Thyroid gland (tissue), 4 donors: Measurements from ENCODE around the gene DCLK2. TPM values are rescaled to one million over a fixed set of nuclear protein-coding genes. Genes with fewer than 3 reads are reported as not detected.

Source experiments
- DNase-seq, 2 donors: peaks; one replicate each; pipeline ENCODE4 v3.0.0-alpha.2; 2019
- H3K27ac ChIP-seq, 3 donors: fragments of 200-600 bp; sonication (generic); 1 replicate in 2 of 3; 2 replicates in 1 of 3; pipeline ENCODE4 v1.5.1; 2016 to 2019; ENCODE audit warnings: mild to moderate bottlenecking in 1 of 3, moderate library complexity in 1 of 3
- H3K27me3 ChIP-seq: fragments of 200-600 bp; sonication (generic); one replicate; pipeline ENCODE4 v1.5.1; 2019
- H3K36me3 ChIP-seq, 2 donors: fragments of 200-600 bp; sonication (generic); one replicate each; pipeline ENCODE4 v1.5.1; 2016 to 2019
- H3K4me1 ChIP-seq, 2 donors: fragments of 200-600 bp; sonication (generic); one replicate each; pipeline ENCODE4 v1.5.1; 2017 to 2019
- H3K4me3 ChIP-seq, 3 donors: fragments of 200-600 bp; sonication (generic); replicated peaks in 1 of 3; 1 replicate in 2 of 3; 2 replicates in 1 of 3; pipeline ENCODE4 v1.5.1; 2016; ENCODE audit warnings: mild to moderate bottlenecking in 1 of 3
- H3K9me3 ChIP-seq: fragments of 200-600 bp; sonication (generic); one replicate; pipeline ENCODE4 v1.5.1; 2017
- POLR2A ChIP-seq, 2 donors: fragments of 450-650 bp; IDR thresholded peaks; one replicate each; pipeline ENCODE4 v1.6.1; 2017; ENCODE audit warnings: antibody characterized with exemption in 2 of 2, mild to moderate bottlenecking in 2 of 2, moderate library complexity in 1 of 2
- WGBS, 2 donors: methylation state at CpG; one replicate each; pipeline ENCODE4 v1.1.5; 2017; 5-methylcytosine and 5-hydroxymethylcytosine counted together
- intact Hi-C: fragments of 100-400 bp; cut with DNase I; formaldehyde crosslinking; loops from one replicate; pipeline ENCODE4 v1.15.1; 2023
- total RNA-seq, 4 donors: library from RNA; depleted of rRNA; stranded (reverse); fragments of >200 nt; gene quantifications; one replicate each; pipeline ENCODE4 v1.2.3, GENCODE V29; 2016
- TF ChIP-seq, protein P1 (sequence below), 6 experiments: fragments of 200-600 bp in 3 of 6; fragments of 450-650 bp in 3 of 6; sonication (generic) in 3 of 6; IDR thresholded peaks; one replicate each; pipeline ENCODE4 v1.5.1; 2016 to 2019; ENCODE audit warnings: antibody characterized with exemption in 6 of 6, mild to moderate bottlenecking in 2 of 6, inconsistent platforms in 1 of 6, moderate library complexity in 1 of 6

Gene DCLK2
- total RNA-seq, 4 donors from 2014 or later: 6.6 to 19.7 (median 12.3) TPM

DNA sequence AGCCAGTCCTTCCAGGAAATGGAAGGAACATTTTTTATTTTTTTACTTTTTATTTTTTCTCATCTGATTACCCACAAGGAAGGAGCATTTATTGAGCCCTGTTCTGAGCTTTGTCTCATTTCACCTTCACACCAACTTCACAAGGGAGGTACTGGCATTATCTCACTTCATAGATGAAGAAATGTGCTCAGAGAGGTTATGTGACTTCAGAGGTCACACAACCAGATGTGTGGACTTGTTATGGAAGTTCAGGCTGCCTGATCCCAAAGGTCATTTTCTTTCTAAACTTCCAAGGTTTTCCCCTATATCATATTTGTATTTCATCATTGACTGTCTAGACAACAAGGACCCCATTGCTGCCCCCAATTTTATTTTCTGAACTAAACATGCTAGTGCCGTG, 160.3 kb downstream of the DCLK2 start:
- Histone ChIP-seq H3K36me3 (no peaks in the 10 kb centered on the region), H3K27ac (no peak overlapping the region), H3K9me3 (no peaks in the 10 kb centered on the region), H3K27me3 (no peaks in the 10 kb centered on the region), H3K4me3 (no peak overlapping the region), H3K4me1 (no peaks in the 10 kb centered on the region)
- no peak for DNase-seq
- intact Hi-C loops: loop anchor here (10.0 kb wide), 1 partner anchor 164 kb away; the partner anchor contains the start of gene DCLK2
- no peak for TF ChIP-seq POLR2A (IDR thresholded peaks at IDR 0.05)
- TF ChIP-seq, protein P1, sequence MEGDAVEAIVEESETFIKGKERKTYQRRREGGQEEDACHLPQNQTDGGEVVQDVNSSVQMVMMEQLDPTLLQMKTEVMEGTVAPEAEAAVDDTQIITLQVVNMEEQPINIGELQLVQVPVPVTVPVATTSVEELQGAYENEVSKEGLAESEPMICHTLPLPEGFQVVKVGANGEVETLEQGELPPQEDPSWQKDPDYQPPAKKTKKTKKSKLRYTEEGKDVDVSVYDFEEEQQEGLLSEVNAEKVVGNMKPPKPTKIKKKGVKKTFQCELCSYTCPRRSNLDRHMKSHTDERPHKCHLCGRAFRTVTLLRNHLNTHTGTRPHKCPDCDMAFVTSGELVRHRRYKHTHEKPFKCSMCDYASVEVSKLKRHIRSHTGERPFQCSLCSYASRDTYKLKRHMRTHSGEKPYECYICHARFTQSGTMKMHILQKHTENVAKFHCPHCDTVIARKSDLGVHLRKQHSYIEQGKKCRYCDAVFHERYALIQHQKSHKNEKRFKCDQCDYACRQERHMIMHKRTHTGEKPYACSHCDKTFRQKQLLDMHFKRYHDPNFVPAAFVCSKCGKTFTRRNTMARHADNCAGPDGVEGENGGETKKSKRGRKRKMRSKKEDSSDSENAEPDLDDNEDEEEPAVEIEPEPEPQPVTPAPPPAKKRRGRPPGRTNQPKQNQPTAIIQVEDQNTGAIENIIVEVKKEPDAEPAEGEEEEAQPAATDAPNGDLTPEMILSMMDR (IDR thresholded peaks at IDR 0.05): no peak
- WGBS, 2 donors: 97 to 100% methylated on average over 1 of the region's 1 CpG

DNA sequence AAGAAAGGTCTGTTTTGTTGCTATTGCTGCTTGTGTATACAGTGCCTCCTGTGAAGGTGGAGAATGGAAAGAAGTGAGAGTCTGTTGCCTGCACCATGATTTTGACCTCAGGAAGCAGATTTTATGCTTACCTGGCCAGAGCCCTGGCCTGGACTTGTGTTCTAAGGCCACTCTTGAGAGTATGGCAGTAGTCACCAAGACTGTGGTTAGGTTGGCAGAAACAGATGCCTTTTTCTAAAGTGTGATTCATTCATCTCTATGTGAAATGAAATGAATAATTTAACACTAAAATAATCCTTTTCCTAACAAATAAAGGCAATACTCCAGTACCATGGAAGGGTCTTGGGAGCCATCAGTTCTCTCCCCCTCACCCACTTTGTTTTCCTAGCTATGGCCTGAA, 161.8 kb downstream of the DCLK2 start:
- Histone ChIP-seq H3K4me1 (peaks cover 0 to 7% of the 10 kb centered on the region in 2 donors), H3K9me3 (no peaks in the 10 kb centered on the region), H3K27me3 (no peaks in the 10 kb centered on the region), H3K27ac (no peak overlapping the region), H3K4me3 (no peak overlapping the region), H3K36me3 (no peaks in the 10 kb centered on the region)
- DNase-seq: no peak
- no peak for TF ChIP-seq POLR2A (IDR thresholded peaks at IDR 0.05)
- TF ChIP-seq, protein P1 (IDR thresholded peaks at IDR 0.05): no peak
- intact Hi-C loops: loop anchor here (10.0 kb wide), 2 partner anchors 225 to 255 kb away; no protein-coding TSS in a partner anchor

DNA sequence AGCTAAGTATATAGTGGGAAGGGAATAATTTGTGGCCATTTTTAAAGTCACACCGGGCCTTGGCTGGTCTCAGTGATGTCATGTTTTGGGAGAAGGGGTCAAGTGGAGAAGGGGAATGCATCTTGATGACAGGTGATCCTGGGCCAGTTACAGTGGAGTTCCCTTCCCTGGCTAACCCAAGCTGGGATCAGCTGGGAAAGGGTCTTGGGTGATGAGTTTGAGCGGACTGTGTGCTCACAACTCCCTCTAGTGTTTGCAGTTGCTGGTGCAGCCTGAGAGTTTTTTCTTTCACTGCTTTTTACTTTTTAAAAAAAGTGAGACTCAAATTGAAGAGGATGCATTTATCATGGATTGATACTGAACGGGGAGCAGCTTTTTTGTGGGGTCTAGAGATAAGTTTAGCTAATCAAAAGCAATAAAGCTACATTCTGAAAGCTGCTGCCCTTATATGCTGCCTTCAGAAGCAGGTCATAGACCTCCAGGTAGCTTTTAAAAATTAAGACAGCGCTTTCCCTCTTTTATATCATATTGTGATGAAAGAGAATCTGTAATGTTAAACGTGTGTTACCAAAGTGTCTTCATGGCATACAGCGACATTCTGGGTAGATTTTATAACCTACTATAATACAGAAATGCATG, 164.7 kb downstream of the DCLK2 start:
- Histone ChIP-seq H3K4me1 (peaks cover 0 to 7% of the 10 kb centered on the region in 2 donors), H3K4me3 (no peak overlapping the region), H3K27me3 (no peaks in the 10 kb centered on the region), H3K27ac (no peak overlapping the region), H3K36me3 (no peaks in the 10 kb centered on the region), H3K9me3 (no peaks in the 10 kb centered on the region)
- TF ChIP-seq, protein P1 (IDR thresholded peaks at IDR 0.05): peak; percentile 77 to 90 (median 86)
- no peak for TF ChIP-seq POLR2A (IDR thresholded peaks at IDR 0.05)
- peak; percentile 26 to 29 for DNase-seq
- WGBS, 2 donors: 45 to 48% methylated on average over 6 of the region's 6 CpGs
- intact Hi-C loops: loop anchor here (10.0 kb wide), 2 partner anchors 228 to 258 kb away; no protein-coding TSS in a partner anchor

DNA sequence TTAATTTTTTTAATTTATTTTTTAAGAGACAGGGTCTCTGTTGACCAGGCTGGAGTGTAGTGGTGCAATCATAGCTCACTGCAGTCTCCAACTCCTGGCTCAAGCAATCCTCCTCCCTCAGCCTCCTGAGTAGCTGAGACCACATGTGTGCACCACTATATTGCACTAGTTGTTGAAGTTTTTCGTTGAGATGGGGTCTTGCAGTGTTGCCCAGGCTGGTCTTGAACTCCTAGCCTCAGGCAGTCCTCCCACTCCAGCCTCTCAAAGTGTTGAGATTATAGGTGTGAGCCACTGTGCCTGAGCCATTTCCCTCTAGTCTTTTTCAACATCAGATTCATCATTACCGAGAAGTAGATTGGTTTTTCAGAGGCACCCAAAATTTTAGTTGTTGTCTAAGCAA, 165.7 kb downstream of the DCLK2 start:
- Histone ChIP-seq H3K4me1 (peaks cover 0 to 7% of the 10 kb centered on the region in 2 donors), H3K4me3 (no peak overlapping the region), H3K36me3 (peaks cover 0 to 5% of the 10 kb centered on the region in 2 donors), H3K27me3 (no peaks in the 10 kb centered on the region), H3K27ac (no peak overlapping the region), H3K9me3 (no peaks in the 10 kb centered on the region)
- WGBS, 2 donors: 91 to 94% methylated on average over 2 of the region's 2 CpGs
- intact Hi-C loops: loop anchor here (10.0 kb wide), 2 partner anchors 229 to 259 kb away; no protein-coding TSS in a partner anchor
- DNase-seq: no peak
- TF ChIP-seq, protein P1 (IDR thresholded peaks at IDR 0.05): no peak
- no peak for TF ChIP-seq POLR2A (IDR thresholded peaks at IDR 0.05)

DNA sequence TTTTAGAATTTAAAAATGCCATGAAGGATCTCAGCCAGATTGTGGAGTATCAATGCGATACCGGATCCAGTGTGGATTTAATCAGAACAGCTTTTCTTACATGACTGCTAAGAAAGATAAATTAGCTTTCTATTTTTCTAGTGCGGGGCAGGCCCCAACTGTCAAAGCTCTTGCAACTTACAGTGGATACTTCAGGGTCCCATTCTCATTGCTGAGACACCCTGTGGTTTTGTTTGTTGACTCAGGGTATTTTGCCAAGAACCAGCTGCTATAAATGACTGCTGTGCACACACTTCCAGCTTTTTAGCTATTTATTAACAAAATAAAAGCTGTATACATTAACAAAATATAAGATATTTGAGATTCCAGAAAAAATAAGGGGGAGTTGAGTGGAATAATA, 166.4 kb downstream of the DCLK2 start:
- 43 to 58% methylated on average over 3 of the region's 3 CpGs for WGBS, 2 donors
- Histone ChIP-seq H3K27ac (no peak overlapping the region), H3K4me1 (peaks cover 0 to 7% of the 10 kb centered on the region in 2 donors), H3K4me3 (no peak overlapping the region), H3K36me3 (peaks cover 0 to 5% of the 10 kb centered on the region in 2 donors), H3K27me3 (no peaks in the 10 kb centered on the region), H3K9me3 (no peaks in the 10 kb centered on the region)
- no peak for TF ChIP-seq POLR2A (IDR thresholded peaks at IDR 0.05)
- TF ChIP-seq, protein P1 (IDR thresholded peaks at IDR 0.05): no peak
- no peak for DNase-seq
- intact Hi-C loops: loop anchor here (10.0 kb wide), 2 partner anchors 230 to 260 kb away; no protein-coding TSS in a partner anchor
